Measurements from ENCODE around the gene CEP41. TPM values are rescaled to one million over a fixed set of nuclear protein-coding genes. Genes with fewer than 3 reads are reported as not detected.

Gene CEP41
- total and polyA plus RNA-seq, 2 experiments from 2014 or later = 17.4 to 25.0 TPM

DNA sequence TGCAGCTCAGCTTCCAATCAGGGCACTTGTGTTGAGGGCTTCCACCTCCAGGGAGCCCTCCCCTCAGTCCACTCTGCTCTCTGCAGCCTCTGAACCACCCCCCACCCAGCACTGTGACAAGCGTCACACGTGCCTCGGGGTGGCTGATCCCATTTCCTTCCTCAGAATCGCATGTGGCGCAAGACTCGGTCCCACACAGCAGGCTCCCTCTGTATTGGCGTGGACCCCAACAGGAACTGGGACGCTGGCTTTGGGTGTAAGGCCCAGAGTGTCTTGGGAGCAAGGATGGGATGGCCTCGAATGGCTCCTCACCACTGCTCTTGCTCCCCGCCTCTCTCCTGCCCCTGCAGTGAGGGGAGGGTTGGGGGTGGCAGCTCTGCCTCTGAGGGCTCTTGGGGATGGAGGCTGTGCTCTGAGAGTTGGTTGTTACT lies 56.4 kb downstream of the CEP41 start:
- Histone ChIP-seq H2AFZ (no peak overlapping the region), H3K36me3 (ENCODE audit: insufficient read depth) (no peaks in the 10 kb centered on the region), H3K9me2 (ENCODE audit: insufficient read depth) (peaks cover 6% of the 10 kb centered on the region; the same call in 1 of the 2 replicates), H4K20me1 (replicated peaks; ENCODE audit: insufficient read depth) (no peaks in the 10 kb centered on the region), H3K27ac (ENCODE audit: low read depth) (no peak overlapping the region), H3K4me1 (ENCODE audit: insufficient read depth) (no peaks in the 10 kb centered on the region), H3F3A (replicated peaks; ENCODE audit: low read depth) (no peaks in the 10 kb centered on the region), H3K4me3 (no peak overlapping the region), H3K79me2 (replicated peaks; ENCODE audit: insufficient read depth) (no peaks in the 10 kb centered on the region), H3K27me3 (ENCODE audit: insufficient read depth) (no peaks in the 10 kb centered on the region), H3K4me2 (no peak overlapping the region)
- Mint-ChIP-seq H3K27ac (no peak overlapping the region), H3K4me1 (peaks cover 4% of the 10 kb centered on the region; the same call in 2 of the 3 replicates), H3K9me3 (peaks cover 4% of the 10 kb centered on the region), H3K27me3 (ENCODE audit: insufficient read depth, low read depth, poor library complexity) (peaks cover 7% of the 10 kb centered on the region), H3K36me3 (ENCODE audit: low read depth) (peaks cover 3% of the 10 kb centered on the region; the same call in 2 of the 3 replicates), H3K4me3 (no peak overlapping the region)
- TF ChIP-seq POLR2AphosphoS5 (IDR thresholded peaks at IDR 0.05; ENCODE audit: low read depth) = no peak
- TF ChIP-seq STAT1 (IDR thresholded peaks at IDR 0.05; ENCODE audit: unreplicated experiment) = no peak
- no peak for TF ChIP-seq EZH2phosphoT487 (IDR thresholded peaks at IDR 0.05; ENCODE audit: unreplicated experiment)
- TF ChIP-seq NANOG (IDR thresholded peaks at IDR 0.05; ENCODE audit: borderline replicate concordance) = no peak
- TF ChIP-seq, protein P1, sequence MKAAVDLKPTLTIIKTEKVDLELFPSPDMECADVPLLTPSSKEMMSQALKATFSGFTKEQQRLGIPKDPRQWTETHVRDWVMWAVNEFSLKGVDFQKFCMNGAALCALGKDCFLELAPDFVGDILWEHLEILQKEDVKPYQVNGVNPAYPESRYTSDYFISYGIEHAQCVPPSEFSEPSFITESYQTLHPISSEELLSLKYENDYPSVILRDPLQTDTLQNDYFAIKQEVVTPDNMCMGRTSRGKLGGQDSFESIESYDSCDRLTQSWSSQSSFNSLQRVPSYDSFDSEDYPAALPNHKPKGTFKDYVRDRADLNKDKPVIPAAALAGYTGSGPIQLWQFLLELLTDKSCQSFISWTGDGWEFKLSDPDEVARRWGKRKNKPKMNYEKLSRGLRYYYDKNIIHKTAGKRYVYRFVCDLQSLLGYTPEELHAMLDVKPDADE (IDR thresholded peaks at IDR 0.05) = no peak
- TF ChIP-seq ZNF331 (CRISPR knock-in tag; IDR thresholded peaks at IDR 0.05; ENCODE audit: low read depth) = no peak
- TF ChIP-seq, protein P2, sequence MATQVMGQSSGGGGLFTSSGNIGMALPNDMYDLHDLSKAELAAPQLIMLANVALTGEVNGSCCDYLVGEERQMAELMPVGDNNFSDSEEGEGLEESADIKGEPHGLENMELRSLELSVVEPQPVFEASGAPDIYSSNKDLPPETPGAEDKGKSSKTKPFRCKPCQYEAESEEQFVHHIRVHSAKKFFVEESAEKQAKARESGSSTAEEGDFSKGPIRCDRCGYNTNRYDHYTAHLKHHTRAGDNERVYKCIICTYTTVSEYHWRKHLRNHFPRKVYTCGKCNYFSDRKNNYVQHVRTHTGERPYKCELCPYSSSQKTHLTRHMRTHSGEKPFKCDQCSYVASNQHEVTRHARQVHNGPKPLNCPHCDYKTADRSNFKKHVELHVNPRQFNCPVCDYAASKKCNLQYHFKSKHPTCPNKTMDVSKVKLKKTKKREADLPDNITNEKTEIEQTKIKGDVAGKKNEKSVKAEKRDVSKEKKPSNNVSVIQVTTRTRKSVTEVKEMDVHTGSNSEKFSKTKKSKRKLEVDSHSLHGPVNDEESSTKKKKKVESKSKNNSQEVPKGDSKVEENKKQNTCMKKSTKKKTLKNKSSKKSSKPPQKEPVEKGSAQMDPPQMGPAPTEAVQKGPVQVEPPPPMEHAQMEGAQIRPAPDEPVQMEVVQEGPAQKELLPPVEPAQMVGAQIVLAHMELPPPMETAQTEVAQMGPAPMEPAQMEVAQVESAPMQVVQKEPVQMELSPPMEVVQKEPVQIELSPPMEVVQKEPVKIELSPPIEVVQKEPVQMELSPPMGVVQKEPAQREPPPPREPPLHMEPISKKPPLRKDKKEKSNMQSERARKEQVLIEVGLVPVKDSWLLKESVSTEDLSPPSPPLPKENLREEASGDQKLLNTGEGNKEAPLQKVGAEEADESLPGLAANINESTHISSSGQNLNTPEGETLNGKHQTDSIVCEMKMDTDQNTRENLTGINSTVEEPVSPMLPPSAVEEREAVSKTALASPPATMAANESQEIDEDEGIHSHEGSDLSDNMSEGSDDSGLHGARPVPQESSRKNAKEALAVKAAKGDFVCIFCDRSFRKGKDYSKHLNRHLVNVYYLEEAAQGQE (IDR thresholded peaks at IDR 0.05; ENCODE audit: unreplicated experiment) = no peak
- TF ChIP-seq, protein P3, sequence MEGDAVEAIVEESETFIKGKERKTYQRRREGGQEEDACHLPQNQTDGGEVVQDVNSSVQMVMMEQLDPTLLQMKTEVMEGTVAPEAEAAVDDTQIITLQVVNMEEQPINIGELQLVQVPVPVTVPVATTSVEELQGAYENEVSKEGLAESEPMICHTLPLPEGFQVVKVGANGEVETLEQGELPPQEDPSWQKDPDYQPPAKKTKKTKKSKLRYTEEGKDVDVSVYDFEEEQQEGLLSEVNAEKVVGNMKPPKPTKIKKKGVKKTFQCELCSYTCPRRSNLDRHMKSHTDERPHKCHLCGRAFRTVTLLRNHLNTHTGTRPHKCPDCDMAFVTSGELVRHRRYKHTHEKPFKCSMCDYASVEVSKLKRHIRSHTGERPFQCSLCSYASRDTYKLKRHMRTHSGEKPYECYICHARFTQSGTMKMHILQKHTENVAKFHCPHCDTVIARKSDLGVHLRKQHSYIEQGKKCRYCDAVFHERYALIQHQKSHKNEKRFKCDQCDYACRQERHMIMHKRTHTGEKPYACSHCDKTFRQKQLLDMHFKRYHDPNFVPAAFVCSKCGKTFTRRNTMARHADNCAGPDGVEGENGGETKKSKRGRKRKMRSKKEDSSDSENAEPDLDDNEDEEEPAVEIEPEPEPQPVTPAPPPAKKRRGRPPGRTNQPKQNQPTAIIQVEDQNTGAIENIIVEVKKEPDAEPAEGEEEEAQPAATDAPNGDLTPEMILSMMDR (conservative IDR thresholded peaks at IDR 0.05; ENCODE audit: low read depth in 2 of 2) = no peak
- no peak for TF ChIP-seq ZNF114 (CRISPR knock-in tag; IDR thresholded peaks at IDR 0.05)
- no peak for TF ChIP-seq CREB1 (CRISPR knock-in tag; IDR thresholded peaks at IDR 0.05; ENCODE audit: low read depth)
- no peak for TF ChIP-seq JUNB (IDR thresholded peaks at IDR 0.05; ENCODE audit: unreplicated experiment)
- no peak for TF ChIP-seq EZH2 (IDR thresholded peaks at IDR 0.05; ENCODE audit: low read depth, unreplicated experiment)
- TF ChIP-seq, protein P4, sequence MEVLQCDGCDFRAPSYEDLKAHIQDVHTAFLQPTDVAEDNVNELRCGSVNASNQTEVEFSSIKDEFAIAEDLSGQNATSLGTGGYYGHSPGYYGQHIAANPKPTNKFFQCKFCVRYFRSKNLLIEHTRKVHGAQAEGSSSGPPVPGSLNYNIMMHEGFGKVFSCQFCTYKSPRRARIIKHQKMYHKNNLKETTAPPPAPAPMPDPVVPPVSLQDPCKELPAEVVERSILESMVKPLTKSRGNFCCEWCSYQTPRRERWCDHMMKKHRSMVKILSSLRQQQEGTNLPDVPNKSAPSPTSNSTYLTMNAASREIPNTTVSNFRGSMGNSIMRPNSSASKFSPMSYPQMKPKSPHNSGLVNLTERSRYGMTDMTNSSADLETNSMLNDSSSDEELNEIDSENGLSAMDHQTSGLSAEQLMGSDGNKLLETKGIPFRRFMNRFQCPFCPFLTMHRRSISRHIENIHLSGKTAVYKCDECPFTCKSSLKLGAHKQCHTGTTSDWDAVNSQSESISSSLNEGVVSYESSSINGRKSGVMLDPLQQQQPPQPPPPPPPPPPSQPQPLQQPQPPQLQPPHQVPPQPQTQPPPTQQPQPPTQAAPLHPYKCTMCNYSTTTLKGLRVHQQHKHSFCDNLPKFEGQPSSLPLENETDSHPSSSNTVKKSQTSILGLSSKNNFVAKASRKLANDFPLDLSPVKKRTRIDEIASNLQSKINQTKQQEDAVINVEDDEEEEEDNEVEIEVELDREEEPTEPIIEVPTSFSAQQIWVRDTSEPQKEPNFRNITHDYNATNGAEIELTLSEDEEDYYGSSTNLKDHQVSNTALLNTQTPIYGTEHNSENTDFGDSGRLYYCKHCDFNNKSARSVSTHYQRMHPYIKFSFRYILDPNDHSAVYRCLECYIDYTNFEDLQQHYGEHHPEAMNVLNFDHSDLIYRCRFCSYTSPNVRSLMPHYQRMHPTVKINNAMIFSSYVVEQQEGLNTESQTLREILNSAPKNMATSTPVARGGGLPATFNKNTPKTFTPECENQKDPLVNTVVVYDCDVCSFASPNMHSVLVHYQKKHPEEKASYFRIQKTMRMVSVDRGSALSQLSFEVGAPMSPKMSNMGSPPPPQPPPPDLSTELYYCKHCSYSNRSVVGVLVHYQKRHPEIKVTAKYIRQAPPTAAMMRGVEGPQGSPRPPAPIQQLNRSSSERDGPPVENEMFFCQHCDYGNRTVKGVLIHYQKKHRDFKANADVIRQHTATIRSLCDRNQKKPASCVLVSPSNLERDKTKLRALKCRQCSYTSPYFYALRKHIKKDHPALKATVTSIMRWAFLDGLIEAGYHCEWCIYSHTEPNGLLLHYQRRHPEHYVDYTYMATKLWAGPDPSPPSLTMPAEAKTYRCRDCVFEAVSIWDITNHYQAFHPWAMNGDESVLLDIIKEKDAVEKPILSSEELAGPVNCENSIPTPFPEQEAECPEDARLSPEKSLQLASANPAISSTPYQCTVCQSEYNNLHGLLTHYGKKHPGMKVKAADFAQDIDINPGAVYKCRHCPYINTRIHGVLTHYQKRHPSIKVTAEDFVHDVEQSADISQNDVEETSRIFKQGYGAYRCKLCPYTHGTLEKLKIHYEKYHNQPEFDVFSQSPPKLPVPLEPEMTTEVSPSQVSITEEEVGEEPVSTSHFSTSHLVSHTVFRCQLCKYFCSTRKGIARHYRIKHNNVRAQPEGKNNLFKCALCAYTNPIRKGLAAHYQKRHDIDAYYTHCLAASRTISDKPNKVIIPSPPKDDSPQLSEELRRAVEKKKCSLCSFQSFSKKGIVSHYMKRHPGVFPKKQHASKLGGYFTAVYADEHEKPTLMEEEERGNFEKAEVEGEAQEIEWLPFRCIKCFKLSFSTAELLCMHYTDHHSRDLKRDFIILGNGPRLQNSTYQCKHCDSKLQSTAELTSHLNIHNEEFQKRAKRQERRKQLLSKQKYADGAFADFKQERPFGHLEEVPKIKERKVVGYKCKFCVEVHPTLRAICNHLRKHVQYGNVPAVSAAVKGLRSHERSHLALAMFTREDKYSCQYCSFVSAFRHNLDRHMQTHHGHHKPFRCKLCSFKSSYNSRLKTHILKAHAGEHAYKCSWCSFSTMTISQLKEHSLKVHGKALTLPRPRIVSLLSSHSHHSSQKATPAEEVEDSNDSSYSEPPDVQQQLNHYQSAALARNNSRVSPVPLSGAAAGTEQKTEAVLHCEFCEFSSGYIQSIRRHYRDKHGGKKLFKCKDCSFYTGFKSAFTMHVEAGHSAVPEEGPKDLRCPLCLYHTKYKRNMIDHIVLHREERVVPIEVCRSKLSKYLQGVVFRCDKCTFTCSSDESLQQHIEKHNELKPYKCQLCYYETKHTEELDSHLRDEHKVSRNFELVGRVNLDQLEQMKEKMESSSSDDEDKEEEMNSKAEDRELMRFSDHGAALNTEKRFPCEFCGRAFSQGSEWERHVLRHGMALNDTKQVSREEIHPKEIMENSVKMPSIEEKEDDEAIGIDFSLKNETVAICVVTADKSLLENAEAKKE (CRISPR knock-in tag; IDR thresholded peaks at IDR 0.05) = no peak
- DNase-seq (ENCODE audit: low spot score) (no peak), ATAC-seq (no peak)

Data from GM23338 (cell line).